Trophoblast cell (in vitro differentiated cells and primary cell): ENCODE results near the gene IRAK3.
"Not testable (repeated sequence)": the region's sequence is repeated elsewhere in the genome, so short reads cannot be mapped to it uniquely, and the experiment has no call there.

Experiments used
- DNase-seq, 2 donors: peaks; one replicate each; pipeline ENCODE4 v3.0.0-alpha.2; 2016
- H2AFZ ChIP-seq: 2 replicates; pipeline ENCODE4 v1.6.1; 2013; ENCODE audit warnings: low read length, moderate library complexity, mild to moderate bottlenecking; ENCODE audit not compliant: insufficient read depth, poor library complexity
- H2AK5ac ChIP-seq: 2 replicates; pipeline ENCODE4 v1.6.1; 2013; ENCODE audit warnings: mild to moderate bottlenecking, low read length
- H2BK120ac ChIP-seq: 2 replicates; pipeline ENCODE4 v1.6.1; 2013; ENCODE audit warnings: low read length, mild to moderate bottlenecking, moderate library complexity; ENCODE audit not compliant: insufficient read depth, poor library complexity
- H2BK12ac ChIP-seq: 2 replicates; pipeline ENCODE4 v1.6.1; 2013; ENCODE audit warnings: mild to moderate bottlenecking, low read length, moderate library complexity
- H2BK5ac ChIP-seq: 2 replicates; pipeline ENCODE4 v1.6.1; 2013; ENCODE audit warnings: low read length, low read depth, moderate library complexity, mild to moderate bottlenecking; ENCODE audit not compliant: poor library complexity
- H3K14ac ChIP-seq: 2 replicates; pipeline ENCODE4 v1.6.1; 2013; ENCODE audit warnings: mild to moderate bottlenecking, low read length
- H3K18ac ChIP-seq: 2 replicates; pipeline ENCODE4 v1.6.1; 2013; ENCODE audit warnings: mild to moderate bottlenecking, low read length
- H3K23ac ChIP-seq: 2 replicates; pipeline ENCODE4 v1.6.1; 2013; ENCODE audit warnings: low read length
- H3K27ac ChIP-seq: 2 replicates; pipeline ENCODE4 v1.5.1; 2013; ENCODE audit warnings: low read depth, mild to moderate bottlenecking, inconsistent platforms, low read length, moderate library complexity
- H3K27me3 ChIP-seq: 2 replicates; pipeline ENCODE4 v1.6.1; 2013; ENCODE audit warnings: inconsistent platforms, mild to moderate bottlenecking, low read length, moderate library complexity; ENCODE audit not compliant: insufficient read depth
- H3K36me3 ChIP-seq, 2 experiments: 1 replicate in 1 of 2; 2 replicates in 1 of 2; pipeline ENCODE4 v1.6.1; 2013; ENCODE audit warnings: low read length in 2 of 2, mild to moderate bottlenecking in 2 of 2, moderate library complexity in 1 of 2; ENCODE audit not compliant: insufficient read depth in 2 of 2, control insufficient read depth in 1 of 2
- H3K4ac ChIP-seq: 2 replicates; pipeline ENCODE4 v1.6.1; 2013; ENCODE audit warnings: low read depth, mild to moderate bottlenecking, low read length, moderate library complexity
- H3K4me1 ChIP-seq, 2 experiments: 1 replicate in 1 of 2; 2 replicates in 1 of 2; pipeline ENCODE4 v1.6.1; 2013; ENCODE audit warnings: low read length in 2 of 2, mild to moderate bottlenecking in 2 of 2, moderate library complexity in 1 of 2; ENCODE audit not compliant: insufficient read depth in 2 of 2, control insufficient read depth in 1 of 2
- H3K4me2 ChIP-seq: 2 replicates; pipeline ENCODE4 v1.6.1; 2013; ENCODE audit warnings: inconsistent platforms, mild to moderate bottlenecking, low read length, moderate library complexity
- H3K4me3 ChIP-seq: 2 replicates; pipeline ENCODE4 v1.5.1; 2013; ENCODE audit warnings: mild to moderate bottlenecking, low read depth, low read length, inconsistent platforms
- H3K79me1 ChIP-seq: one replicate; pipeline ENCODE4 v1.6.1; 2013; ENCODE audit warnings: low read length
- H3K79me2 ChIP-seq: 2 replicates; pipeline ENCODE4 v1.6.1; 2013; ENCODE audit warnings: low read length, mild to moderate bottlenecking; ENCODE audit not compliant: control insufficient read depth, insufficient read depth, poor library complexity
- H3K9ac ChIP-seq: 2 replicates; pipeline ENCODE4 v1.6.1; 2013; ENCODE audit warnings: mild to moderate bottlenecking, low read length
- H3K9me3 ChIP-seq: 2 replicates; pipeline ENCODE4 v1.6.1; 2013; ENCODE audit warnings: low read depth, mild to moderate bottlenecking, control low read depth, inconsistent platforms, low read length; ENCODE audit not compliant: insufficient read depth
- H4K12ac ChIP-seq: 2 replicates; pipeline ENCODE4 v1.6.1; 2013; ENCODE audit warnings: low read depth, mild to moderate bottlenecking, low read length, moderate library complexity
- H4K8ac ChIP-seq: 2 replicates; pipeline ENCODE4 v1.6.1; 2013; ENCODE audit warnings: low read depth, mild to moderate bottlenecking, low read length, moderate library complexity
- H4K91ac ChIP-seq: one replicate; pipeline ENCODE4 v1.6.1; 2013; ENCODE audit warnings: low read depth, mild to moderate bottlenecking, low read length, moderate library complexity
- WGBS: extraction: QIAGEN DNeasy Blood & Tissue Kit; methylation state at CpG from one replicate; pipeline ENCODE4 v1.1.7; 2013; ENCODE audit warnings: missing lambda C conversion rate; ENCODE audit not compliant: insufficient read length, insufficient coverage; ENCODE audit errors: extremely low coverage; 5-methylcytosine and 5-hydroxymethylcytosine counted together

Gene IRAK3

DNA sequence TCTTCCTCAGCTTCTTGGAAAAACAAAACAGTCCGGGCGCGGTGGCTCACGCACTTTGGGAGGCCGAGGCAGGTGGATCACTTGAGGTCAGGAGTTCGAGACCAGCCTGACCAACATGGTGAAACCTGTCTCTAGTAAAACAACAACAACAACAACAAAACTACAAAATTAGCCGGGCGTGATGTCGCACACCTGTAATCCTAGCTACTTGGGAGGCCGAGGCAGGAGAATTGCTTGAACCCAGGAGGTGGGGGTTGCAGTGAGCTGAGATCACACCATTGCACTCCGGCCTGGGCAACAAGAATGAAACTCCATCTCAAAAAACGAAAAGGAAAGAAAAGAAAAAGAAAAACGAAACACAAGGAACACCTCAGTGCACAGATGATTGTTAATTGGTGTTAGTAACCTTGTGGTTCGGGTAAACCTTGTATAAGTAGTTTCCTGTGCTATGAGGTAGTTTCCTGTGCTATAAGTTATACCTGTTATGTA, 114.3 kb downstream of the IRAK3 start:
- not testable (repeated sequence) for H2BK5ac ChIP-seq, H3K9me3 ChIP-seq, DNase-seq, H4K91ac ChIP-seq, H2AFZ ChIP-seq, H3K79me1 ChIP-seq, H4K12ac ChIP-seq, H3K27ac ChIP-seq, H3K4me3 ChIP-seq, H2BK120ac ChIP-seq, H3K79me2 ChIP-seq, H3K18ac ChIP-seq, H3K9ac ChIP-seq, H2AK5ac ChIP-seq, H3K36me3 ChIP-seq, H3K27me3 ChIP-seq, H3K4ac ChIP-seq, H3K23ac ChIP-seq, H3K14ac ChIP-seq, H3K4me2 ChIP-seq, H2BK12ac ChIP-seq, H3K4me1 ChIP-seq, H4K8ac ChIP-seq
- no CpG with 5 or more reads among the region's 14 CpGs for WGBS
